ENCODE measurements around the gene TRABD2A.

The TRABD2A gene

GRCh38 chr2:84904717-84905174, 23.9 kb upstream of the TRABD2A start:
- FAIRE-seq, result no peak

GRCh38 chr2:84904151-84904550, 23.3 kb upstream of the TRABD2A start:
- FAIRE-seq, result no peak

GRCh38 chr2:84902526-84902925, 21.6 kb upstream of the TRABD2A start:
- FAIRE-seq, result no peak

GRCh38 chr2:84901593-84902120, 20.8 kb upstream of the TRABD2A start:
- FAIRE-seq, result no peak

- no peak for FAIRE-seq
Measured at GRCh38 chr2:84900971-84901370, 20.1 kb upstream of the TRABD2A start.

GRCh38 chr2:84899304-84900204, 18.7 kb upstream of the TRABD2A start:
- FAIRE-seq, result no peak

- FAIRE-seq, result no peak
Measured at GRCh38 chr2:84897773-84898172, 16.9 kb upstream of the TRABD2A start.

- FAIRE-seq, result no peak
Measured at GRCh38 chr2:84896567-84896966, 15.7 kb upstream of the TRABD2A start.

- no peak for FAIRE-seq
Measured at GRCh38 chr2:84894758-84895520, 14.1 kb upstream of the TRABD2A start.

- no peak for FAIRE-seq
Measured at GRCh38 chr2:84894131-84894586, 13.3 kb upstream of the TRABD2A start.

- FAIRE-seq, result no peak
Measured at GRCh38 chr2:84891355-84892010, 10.6 kb upstream of the TRABD2A start.

- FAIRE-seq, result no peak
Measured at GRCh38 chr2:84889332-84889731, 8.4 kb upstream of the TRABD2A start.

- no peak for FAIRE-seq
Measured at GRCh38 chr2:84888401-84889276, 7.8 kb upstream of the TRABD2A start.

GRCh38 chr2:84886791-84887190, 5.9 kb upstream of the TRABD2A start:
- no peak for FAIRE-seq

- no peak for FAIRE-seq
Measured at GRCh38 chr2:84885111-84885510, 4.2 kb upstream of the TRABD2A start.

GRCh38 chr2:84884449-84884848, 3.6 kb upstream of the TRABD2A start:
- FAIRE-seq, result no peak

- no peak for FAIRE-seq
Measured at GRCh38 chr2:84882775-84883550, 2.1 kb upstream of the TRABD2A start.

GRCh38 chr2:84882414-84882738, 1.5 kb upstream of the TRABD2A start:
- no peak for FAIRE-seq

- no peak for FAIRE-seq
Measured at GRCh38 chr2:84881581-84882413, 913 bp upstream of the TRABD2A start.

- no peak for FAIRE-seq
Measured at GRCh38 chr2:84880395-84880644, 564 bp downstream of the TRABD2A start.

Data from endometrium (tissue), 2 donors.